B cell (primary cell): ENCODE results near the gene SPTBN2.

Experiments
- CTCF ChIP-seq: fragments of 200-600 bp; IDR thresholded peaks from one replicate; pipeline ENCODE4 v1.8.0; 2022; ENCODE audit warnings: antibody characterized with exemption, mild to moderate bottlenecking
- EZH2 ChIP-seq: IDR thresholded peaks from 2 replicates; pipeline ENCODE4 v1.6.1; 2012; ENCODE audit warnings: borderline replicate concordance, low read depth, mild to moderate bottlenecking, moderate library complexity, low read length; ENCODE audit not compliant: insufficient read depth, poor library complexity, severe bottlenecking

- TF ChIP-seq EZH2 (no peak), CTCF (no peak)
Measured at GRCh38 chr11:66636411-66636810, 92.6 kb downstream of the SPTBN2 start.
